Aorta (tissue), 5 donors: ENCODE data around the gene MMAA. TPM values are rescaled to one million over a fixed set of nuclear protein-coding genes. Genes with fewer than 3 reads are reported as not detected.
A peak's percentile ranks its signal among the peaks of the same experiment; 100 is the strongest.
"Not testable (repeated sequence)": the region's sequence is repeated elsewhere in the genome, so short reads cannot be mapped to it uniquely, and the experiment has no call there.

ENCODE experiments used
- ATAC-seq: fragments of 200-7000 bp; cut with Tn5 transposase; one replicate; pipeline ENCODE4 v1.9.1; 2022; ENCODE audit warnings: moderate library complexity; ENCODE audit not compliant: low FRiP score
- DNase-seq, 2 donors: peaks; one replicate each; pipeline ENCODE4 v3.0.0-alpha.2; 2020
- H3K27ac ChIP-seq, 2 donors: one replicate each; pipeline ENCODE4 v1.5.1; 2013; ENCODE audit warnings: low read length in 2 of 2, mild to moderate bottlenecking in 2 of 2, moderate library complexity in 2 of 2, control low read depth in 1 of 2, inconsistent platforms in 1 of 2, low read depth in 1 of 2
- H3K27me3 ChIP-seq, 2 donors: one replicate each; pipeline ENCODE4 v1.6.1; 2013; ENCODE audit warnings: control low read depth in 1 of 2, low read length in 1 of 2, mild to moderate bottlenecking in 1 of 2, moderate library complexity in 1 of 2; ENCODE audit not compliant: insufficient read depth in 2 of 2, control insufficient read depth in 1 of 2
- H3K36me3 ChIP-seq, 2 donors: one replicate each; pipeline ENCODE4 v1.6.1; 2013; ENCODE audit warnings: control low read depth in 1 of 2, low read length in 1 of 2, mild to moderate bottlenecking in 1 of 2; ENCODE audit not compliant: insufficient read depth in 2 of 2, control insufficient read depth in 1 of 2
- H3K4me1 ChIP-seq, 2 donors: one replicate each; pipeline ENCODE4 v1.6.1; 2013; ENCODE audit warnings: low read length in 2 of 2, control low read depth in 1 of 2, mild to moderate bottlenecking in 1 of 2, moderate library complexity in 1 of 2; ENCODE audit not compliant: insufficient read depth in 2 of 2, control insufficient read depth in 1 of 2
- H3K4me3 ChIP-seq, 2 donors: one replicate each; pipeline ENCODE4 v1.5.1; 2013; ENCODE audit warnings: low read length in 2 of 2, control low read depth in 1 of 2, mild to moderate bottlenecking in 1 of 2
- H3K9me3 ChIP-seq: one replicate; pipeline ENCODE4 v1.6.1; 2013; ENCODE audit warnings: mild to moderate bottlenecking, low read length; ENCODE audit not compliant: control insufficient read depth
- WGBS, 2 donors: extraction: QIAGEN DNeasy Blood & Tissue Kit; methylation state at CpG; one replicate each; pipeline ENCODE4 v1.1.7; 2013; 5-methylcytosine and 5-hydroxymethylcytosine counted together
- intact Hi-C, 2 donors: fragments of 100-400 bp; cut with DNase I; formaldehyde crosslinking; loops; one replicate each; pipeline versions ENCODE4 v1.14.2 to v1.15.0; 2022
- polyA plus RNA-seq, 2 donors: library from polyadenylated mRNA; stranded (reverse); fragments of 200-250 nt; gene quantifications; one replicate each; pipeline ENCODE4 v1.2.3, GENCODE V29; 2013
- total RNA-seq, 2 donors: library from RNA; stranded (reverse); fragmentation: NEBNext Ultra II Directional; extraction: Animal tissue kit (Norgen Biotek cat#: 25700); gene quantifications; one replicate each; pipeline ENCODE4 v1.2.1, GENCODE V29; 2021
- donor health status: healthy with polysubstance abuse.
- donor health status: Bipolar disorder and iron deficiency.
- donor health status: DM: no; HTN: no; CAD: no.
- donor health status: DM: no; HTN: no; CAD: no.
- donor health status: DM: yes; HTN: yes; CAD: no.

MMAA gene
- total and polyA plus RNA-seq, 4 donors = 1.6 to 10.2 (median 6.9) TPM

DNA sequence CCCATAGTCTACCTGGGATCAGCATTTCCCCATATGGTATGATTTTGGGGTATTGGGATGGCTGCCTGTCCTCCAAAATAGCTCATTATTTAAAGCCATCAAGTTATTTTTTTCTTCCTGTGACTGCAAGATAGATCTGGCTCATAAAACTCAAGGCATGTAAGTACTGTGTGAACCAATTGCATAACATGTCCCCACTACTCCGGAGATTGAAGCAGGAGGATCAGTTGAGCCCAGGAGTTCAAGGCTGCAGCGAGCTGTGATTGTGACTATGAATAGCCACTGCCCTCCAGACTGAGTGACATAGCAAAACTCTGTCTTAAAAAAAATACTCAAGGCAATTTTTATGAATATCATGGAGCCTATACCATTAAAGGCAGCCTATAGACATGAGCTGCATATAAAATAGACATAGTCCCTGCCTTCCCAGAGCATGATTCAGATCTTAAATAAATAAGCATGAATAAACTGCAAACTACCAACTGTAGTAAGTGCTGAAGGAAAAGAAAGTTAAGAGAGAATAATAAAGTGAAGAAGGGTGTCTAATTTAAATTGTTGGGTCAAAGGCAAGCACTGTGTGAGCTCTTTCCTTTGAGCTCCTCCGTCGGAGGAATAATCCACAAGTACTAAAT is 16.9 kb upstream of the MMAA start:
- no peak overlapping the region for H3K27ac ChIP-seq
- no peak overlapping the region for H3K4me3 ChIP-seq
- H3K27me3 ChIP-seq = no peaks in the 10 kb centered on the region
- H3K4me1 ChIP-seq = no peaks in the 10 kb centered on the region
- intact Hi-C loops = loop anchor here in 1 of 2 donors (10.0 kb wide), 1 partner anchor 367 kb away; no protein-coding TSS in a partner anchor
- H3K9me3 ChIP-seq = peaks cover 5% of the 10 kb centered on the region
- H3K36me3 ChIP-seq = no peaks in the 10 kb centered on the region
- whole genome bisulfite sequencing, 2 donors = 64 to 72% methylated on average over 4 of the region's 4 CpGs
- DNase-seq (no peak), ATAC-seq (no peak)

GRCh38 chr4:145605941-145606340 is 13.2 kb upstream of the MMAA start:
- Histone ChIP-seq H3K4me1 (no peaks in the 10 kb centered on the region), H3K27me3 (no peaks in the 10 kb centered on the region), H3K9me3 (peaks cover 5% of the 10 kb centered on the region), H3K27ac (no peak overlapping the region), H3K36me3 (no peaks in the 10 kb centered on the region), H3K4me3 (no peak overlapping the region)
- ATAC-seq (no peak), DNase-seq (no peak)
- intact Hi-C loops = loop anchor here in 1 of 2 donors (10.0 kb wide), 1 partner anchor 371 kb away; no protein-coding TSS in a partner anchor

GRCh38 chr4:145609481-145610427 is 9.4 kb upstream of the MMAA start:
- Histone ChIP-seq H3K9me3 (peaks cover 5% of the 10 kb centered on the region), H3K27ac (no peak overlapping the region), H3K27me3 (no peaks in the 10 kb centered on the region), H3K4me1 (no peaks in the 10 kb centered on the region), H3K4me3 (no peak overlapping the region), H3K36me3 (no peaks in the 10 kb centered on the region)
- intact Hi-C loops = loop anchor here (10.0 kb wide), 5 partner anchors 105 to 455 kb away; no protein-coding TSS in a partner anchor
- ATAC-seq = peak; percentile 76
- DNase-seq = peak in 1 of 2 donors; percentile 51
- 55 to 63% methylated on average over 4 of the region's 4 CpGs for WGBS, 2 donors

DNA sequence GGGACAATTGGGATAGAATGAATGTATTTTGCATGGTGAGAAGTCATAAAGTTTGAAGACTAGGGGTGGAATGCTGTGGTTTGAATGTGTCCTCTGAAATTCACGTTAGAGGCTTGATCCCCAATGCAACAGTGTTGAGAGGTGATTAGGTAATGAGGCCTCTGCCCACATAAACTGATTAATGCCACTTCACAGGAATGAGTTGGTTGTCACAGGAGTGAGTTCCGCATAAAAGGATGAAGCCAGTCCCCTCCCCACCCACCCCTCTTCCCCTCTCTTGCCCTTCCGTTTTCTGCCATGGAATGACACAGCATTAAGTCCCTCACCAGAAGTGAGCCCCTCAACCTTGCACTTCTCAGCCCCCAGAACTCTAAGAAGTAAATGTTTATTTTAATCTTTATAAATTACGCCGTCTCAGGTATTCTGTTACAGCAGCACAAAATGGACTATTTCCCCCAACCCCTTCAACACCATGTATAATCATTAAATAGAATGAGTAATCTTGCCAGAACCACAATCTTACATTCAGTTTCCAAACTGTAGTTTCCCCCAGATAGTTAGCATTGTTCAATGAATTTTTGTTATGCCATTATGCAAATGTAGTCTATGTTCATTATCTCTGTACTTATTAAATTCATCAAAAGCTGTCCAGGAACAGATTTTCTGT is 5.5 kb upstream of the MMAA start:
- no peaks in the 10 kb centered on the region for H3K9me3 ChIP-seq
- no peak for DNase-seq
- no peak overlapping the region for H3K4me3 ChIP-seq
- H3K27ac ChIP-seq = no peak overlapping the region
- 63 to 75% methylated on average over 5 of the region's 5 CpGs for WGBS, 2 donors
- intact Hi-C loops = loop anchor here (10.0 kb wide), 5 partner anchors 109 to 459 kb away; no protein-coding TSS in a partner anchor
- H3K36me3 ChIP-seq = no peaks in the 10 kb centered on the region
- no peak for ATAC-seq
- no peaks in the 10 kb centered on the region for H3K27me3 ChIP-seq
- peaks cover 0 to 1% of the 10 kb centered on the region in 2 donors for H3K4me1 ChIP-seq

GRCh38 chr4:145614233-145614610 is 5.0 kb upstream of the MMAA start:
- intact Hi-C loops = loop anchor here (10.0 kb wide), 5 partner anchors 109 to 459 kb away; no protein-coding TSS in a partner anchor
- H3K27ac ChIP-seq = no peak overlapping the region
- H3K36me3 ChIP-seq = no peaks in the 10 kb centered on the region
- H3K4me1 ChIP-seq = peaks cover 0 to 1% of the 10 kb centered on the region in 2 donors
- WGBS, 2 donors = 15 to 27% methylated on average over 2 of the region's 2 CpGs
- no peaks in the 10 kb centered on the region for H3K9me3 ChIP-seq
- ATAC-seq (no peak), DNase-seq (no peak)
- H3K27me3 ChIP-seq = no peaks in the 10 kb centered on the region
- H3K4me3 ChIP-seq = no peak overlapping the region

GRCh38 chr4:145618210-145618931 is 814 bp upstream of the MMAA start:
- no peaks in the 10 kb centered on the region for H3K27me3 ChIP-seq
- DNase-seq (no peak), ATAC-seq (peak; percentile 6)
- H3K4me3 ChIP-seq = peak overlapping the region; percentile 35 to 96
- H3K27ac ChIP-seq = peak overlapping the region; percentile 54 to 91
- no peaks in the 10 kb centered on the region for H3K36me3 ChIP-seq
- H3K9me3 ChIP-seq = no peaks in the 10 kb centered on the region
- H3K4me1 ChIP-seq = peaks cover 3 to 4% of the 10 kb centered on the region in 2 donors
- intact Hi-C loops = loop anchor here (2.0 to 10.0 kb wide), 9 partner anchors 114 to 464 kb away; partner anchors contain the start of gene ZNF827 (in 1 of the 2)
- WGBS, 2 donors = 1 to 2% methylated on average over 19 of the region's 19 CpGs

GRCh38 chr4:145619639-145619996 is 433 bp downstream of the MMAA start:
- H3K36me3 ChIP-seq = no peaks in the 10 kb centered on the region
- intact Hi-C loops = loop anchor here (2.0 to 10.0 kb wide), 9 partner anchors 113 to 465 kb away; partner anchors contain the start of gene ZNF827 (in 1 of the 2)
- H3K4me1 ChIP-seq = peaks cover 3 to 4% of the 10 kb centered on the region in 2 donors
- H3K9me3 ChIP-seq = no peaks in the 10 kb centered on the region
- DNase-seq (peak in 1 of 2 donors; percentile 53), ATAC-seq (peak; percentile 68)
- 0 to 1% methylated on average over 9 of the region's 9 CpGs for WGBS, 2 donors
- no peaks in the 10 kb centered on the region for H3K27me3 ChIP-seq
- H3K4me3 ChIP-seq = peak overlapping the region; percentile 95 to 96
- H3K27ac ChIP-seq = peak overlapping the region; percentile 88 to 93

GRCh38 chr4:145622067-145622466 is 2.9 kb downstream of the MMAA start:
- not testable (repeated sequence) for H3K4me3 ChIP-seq, H3K27me3 ChIP-seq, H3K27ac ChIP-seq, ATAC-seq, DNase-seq, H3K9me3 ChIP-seq, H3K36me3 ChIP-seq, H3K4me1 ChIP-seq
- intact Hi-C loops = loop anchor here in 1 of 2 donors (10.0 kb wide), 1 partner anchor 183 kb away; no protein-coding TSS in a partner anchor
- WGBS, 2 donors = 79 to 92% methylated on average over 1 of the region's 1 CpG
